K562 (cell line): ENCODE data around the gene PCDH1. TPM values are rescaled to one million over a fixed set of nuclear protein-coding genes. Genes with fewer than 3 reads are reported as not detected.

Experiments
- ATAC-seq: fragments of 200-7000 bp; cut with Tn5 transposase; 3 replicates; pipeline ENCODE4 v1.9.1; 2020; ENCODE audit warnings: moderate library complexity
- BruUV-seq: library from RNA; stranded (reverse); fragments of 400-500 nt; replicated peaks from 2 replicates; lab custom pipeline; 2021; lab: Mats Ljungman, UMichigan
- CTCF ChIA-PET: fragments of 300-600 bp; formaldehyde crosslinking; extraction: SDS; loops from one replicate; lab custom pipeline; 2021; ENCODE audit warnings: low intra/inter-chr PET ratio; lab: Yijun Ruan, JAX
- POLR2A ChIA-PET: fragments of 300-600, 350-650 bp; sonication (Branson Sonifier 250); formaldehyde crosslinking; extraction: SDS; loops from one replicate; lab custom pipeline; 2021; ENCODE audit warnings: antibody characterized with exemption, inconsistent platforms; lab: Yijun Ruan, JAX
- DNase-seq, 4 experiments: peaks; one replicate each; pipeline versions ENCODE4 v3.0.0 to v3.0.0-alpha.2; 2011 to 2018; ENCODE audit warnings: low spot score in 3 of 4, mixed read lengths in 3 of 4; ENCODE audit errors: extremely low read depth in 1 of 4
- FAIRE-seq: peaks from 2 replicates; lab custom pipeline; 2011; peaks lifted over from hg19 to GRCh38; lab: Jason Lieb, UNC
- H2AFZ ChIP-seq: 2 replicates; pipeline ENCODE4 v1.6.0; 2011; ENCODE audit warnings: low read depth, low read length, control low read depth, inconsistent platforms
- H3K27ac ChIP-seq: fragments of 200-600 bp; 3 replicates; pipeline ENCODE4 v1.8.0; 2011; ENCODE audit warnings: low read depth, mild to moderate bottlenecking, control low read depth, inconsistent platforms, low read length, moderate library complexity, mixed read lengths; ENCODE audit errors: extremely low read depth
- H3K27me3 ChIP-seq, 2 experiments: fragments of 300-600 bp in 1 of 2; 2 replicates in 1 of 2; 3 replicates in 1 of 2; pipeline versions ENCODE4 v1.6.0 to v1.8.0; 2011; ENCODE audit warnings: inconsistent platforms in 2 of 2, low read length in 2 of 2, mild to moderate bottlenecking in 1 of 2, mixed read lengths in 1 of 2, moderate library complexity in 1 of 2; ENCODE audit not compliant: control insufficient read depth in 2 of 2, insufficient read depth in 2 of 2
- H3K36me3 ChIP-seq: fragments of 300-600 bp; 3 replicates; pipeline ENCODE4 v1.8.0; 2011; ENCODE audit warnings: mild to moderate bottlenecking, low read length, inconsistent platforms; ENCODE audit not compliant: control insufficient read depth, insufficient read depth
- H3K4me1 ChIP-seq, 2 experiments: fragments of 200-600 bp in 1 of 2; replicated peaks in 1 of 2; 2 replicates in 1 of 2; 3 replicates in 1 of 2; pipeline versions ENCODE4 v1.5.1 to v1.8.0; 2011; ENCODE audit warnings: inconsistent platforms in 2 of 2, low read length in 2 of 2, mild to moderate bottlenecking in 1 of 2, mixed read lengths in 1 of 2, moderate library complexity in 1 of 2; ENCODE audit not compliant: control insufficient read depth in 2 of 2, insufficient read depth in 2 of 2
- H3K4me2 ChIP-seq: 2 replicates; pipeline ENCODE4 v1.6.1; 2011; ENCODE audit warnings: low read length, control low read depth, inconsistent platforms, mixed read lengths; ENCODE audit not compliant: insufficient read depth
- H3K4me3 ChIP-seq: fragments of 200-600 bp; sonication (generic), shearing (Covaris generic); 2 replicates; pipeline ENCODE4 v1.5.1; 2016; ENCODE audit warnings: control low read depth, inconsistent platforms
- H3K79me2 ChIP-seq: fragments of 200-600 bp; 3 replicates; pipeline ENCODE4 v1.8.0; 2011; ENCODE audit warnings: low read length, inconsistent platforms; ENCODE audit not compliant: control insufficient read depth, insufficient read depth
- H3K9ac ChIP-seq, 2 experiments: 2 replicates each; pipeline versions ENCODE4 v1.6.0 to v1.6.1; 2011; ENCODE audit warnings: low read depth in 2 of 2, low read length in 2 of 2, control low read depth in 1 of 2, inconsistent platforms in 1 of 2, mild to moderate bottlenecking in 1 of 2, mixed read lengths in 1 of 2; ENCODE audit not compliant: insufficient read depth in 1 of 2
- H3K9me1 ChIP-seq: one replicate; pipeline ENCODE4 v1.6.0; 2011; ENCODE audit warnings: inconsistent platforms, mild to moderate bottlenecking, low read length, moderate library complexity; ENCODE audit not compliant: control insufficient read depth, insufficient read depth
- H3K9me3 ChIP-seq: replicated peaks from 2 replicates; pipeline ENCODE4 v1.5.1; 2011; ENCODE audit warnings: low read depth, low read length, inconsistent platforms; ENCODE audit not compliant: control insufficient read depth, insufficient read depth
- H4K20me1 ChIP-seq: replicated peaks from 2 replicates; pipeline ENCODE4 v1.6.1; 2011; ENCODE audit warnings: low read length, inconsistent platforms, mixed read lengths; ENCODE audit not compliant: control insufficient read depth, insufficient read depth
- FIP1L1 ChIP-seq: fragments of 200-400 bp; formaldehyde crosslinking; IDR thresholded peaks from 2 replicates; pipeline ENCODE4 v1.6.1; 2018; ENCODE audit warnings: mild to moderate bottlenecking, low read depth, low read length; ENCODE audit not compliant: poor library complexity, severe bottlenecking
- GABPA ChIP-seq: fragments of 200-800 bp; sonication (Bioruptor generic); conservative IDR thresholded peaks from 2 replicates; pipeline ENCODE4 v1.6.1; 2016; ENCODE audit warnings: low read depth, missing genetic modification characterization, missing compliant biosample characterization
- KLF6 ChIP-seq: fragments of 250-450 bp; sonication (Bioruptor Pico); IDR thresholded peaks from 2 replicates; pipeline ENCODE4 v1.4.0; 2020; ENCODE audit warnings: mild to moderate bottlenecking, moderate library complexity, borderline replicate concordance
- MEF2D ChIP-seq: conservative IDR thresholded peaks from 2 replicates; pipeline ENCODE4 v1.6.1; 2016; ENCODE audit warnings: low read depth, missing genetic modification characterization, missing compliant biosample characterization
- NRF1 ChIP-seq, 2 experiments: fragments of 450-650 bp; IDR thresholded peaks in 1 of 2; conservative IDR thresholded peaks in 1 of 2; 2 replicates each; pipeline ENCODE4 v1.6.1; 2014; ENCODE audit warnings: mild to moderate bottlenecking in 2 of 2
- POLR2AphosphoS5 ChIP-seq: IDR thresholded peaks from 2 replicates; pipeline ENCODE4 v1.6.1; 2011; ENCODE audit warnings: mild to moderate bottlenecking, low read depth, low read length, moderate library complexity; ENCODE audit not compliant: control insufficient read depth, insufficient read depth
- RFX5 ChIP-seq: IDR thresholded peaks from 2 replicates; pipeline ENCODE4 v1.6.1; 2011; ENCODE audit warnings: low read depth, mild to moderate bottlenecking, improper control_type of control experiment, low read length
- SMAD3 ChIP-seq: fragments of 450-650 bp; formaldehyde crosslinking; conservative IDR thresholded peaks from 2 replicates; pipeline ENCODE4 v1.4.0; 2020; ENCODE audit warnings: mild to moderate bottlenecking
- SMC3 ChIP-seq: conservative IDR thresholded peaks from 2 replicates; pipeline ENCODE4 v1.6.1; 2011; ENCODE audit warnings: low read depth, low read length, improper control_type of control experiment; ENCODE audit not compliant: insufficient read depth
- U2AF1 ChIP-seq: fragments of 200-400 bp; formaldehyde crosslinking; optimal IDR thresholded peaks from 2 replicates; pipeline ENCODE3; 2017; ENCODE audit warnings: mild to moderate bottlenecking, low read depth, low read length, moderate library complexity
- ZC3H8 ChIP-seq: fragments of 450-650 bp; IDR thresholded peaks from 2 replicates; pipeline ENCODE4 v1.6.1; 2017
- ZNF518B ChIP-seq: fragments of 250-450 bp; sonication (Bioruptor Pico); IDR thresholded peaks from 2 replicates; pipeline ENCODE4 v1.5.0; 2021; ENCODE audit warnings: mild to moderate bottlenecking, moderate library complexity
- ZNF696 ChIP-seq: fragments of 250-450 bp; sonication (Bioruptor Pico); conservative IDR thresholded peaks from 2 replicates; pipeline ENCODE4 v1.4.0; 2020; ENCODE audit warnings: mild to moderate bottlenecking, moderate library complexity
- ZNF740 ChIP-seq, 3 experiments: fragments of 200-800 bp in 1 of 3; sonication (Bioruptor generic) in 1 of 3; sonication (generic) in 1 of 3; formaldehyde crosslinking in 1 of 3; IDR thresholded peaks; 2 replicates each; pipeline versions ENCODE4 v1.6.1 to v1.8.0; 2016 to 2022; ENCODE audit warnings: mild to moderate bottlenecking in 2 of 3, missing compliant biosample characterization in 2 of 3, missing genetic modification characterization in 2 of 3, missing genetic modification reagents in 1 of 3
- WGBS: fragments of 100-300 bp; shearing (Covaris generic); methylation state at CpG from one replicate; pipeline ENCODE4 v1.1.6; 2016; ENCODE audit warnings: low coverage, mixed read lengths; ENCODE audit not compliant: insufficient coverage; ENCODE audit errors: missing lambda C conversion rate; 5-methylcytosine and 5-hydroxymethylcytosine counted together
- in situ Hi-C: fragments of 300-500 bp; cut with MboI; formaldehyde crosslinking; loops from 4 replicates; pipeline ENCODE4 v1.15.0; 2018; ENCODE audit warnings: inconsistent platforms, mixed read lengths
- intact Hi-C: fragments of 100-400 bp; cut with micrococcal nuclease; formaldehyde crosslinking; loops from 2 replicates; pipeline ENCODE4 v1.14.2; 2022
- polyA plus RNA-seq, 8 experiments: library from polyadenylated mRNA; depleted of rRNA in 4 of 8; stranded (reverse) in 5 of 8; unstranded in 3 of 8; fragments of >200 nt; fragmentation: Nextera tagmentation in 2 of 8; fragmentation: Illumina TruSeq in 1 of 8; extraction: Ambion mirVana in 2 of 8; extraction: Trizol in 1 of 8; gene quantifications; 2 replicates each; pipeline versions ENCODE4 v1.2.1 to v1.2.3, GENCODE V29; 2011 to 2014; ENCODE audit warnings: inconsistent platforms in 1 of 8, missing spikeins in 1 of 8
- total RNA-seq, 7 experiments: library from RNA; depleted of rRNA in 6 of 7; stranded (reverse); fragments of >200 nt in 6 of 7; fragmentation: Illumina TruSeq in 2 of 7; extraction: Trizol in 2 of 7; gene quantifications; 2 replicates each; pipeline versions ENCODE4 v1.2.1 to v1.2.3, GENCODE V29; 2011 to 2021; ENCODE audit warnings: low replicate concordance in 1 of 7
- TF ChIP-seq, protein P1 (sequence below): sonication (generic); formaldehyde crosslinking; IDR thresholded peaks from 2 replicates; pipeline ENCODE4 v1.5.0; 2020; ENCODE audit warnings: missing genetic modification reagents

The PCDH1 gene
- total and polyA plus RNA-seq, 9 of the 15 experiments (the other 6 are each of a cell fraction or from before 2014, with no cell fraction given), result 0.11 to 3.6 (median 1.9) TPM; not detected in 1

DNA sequence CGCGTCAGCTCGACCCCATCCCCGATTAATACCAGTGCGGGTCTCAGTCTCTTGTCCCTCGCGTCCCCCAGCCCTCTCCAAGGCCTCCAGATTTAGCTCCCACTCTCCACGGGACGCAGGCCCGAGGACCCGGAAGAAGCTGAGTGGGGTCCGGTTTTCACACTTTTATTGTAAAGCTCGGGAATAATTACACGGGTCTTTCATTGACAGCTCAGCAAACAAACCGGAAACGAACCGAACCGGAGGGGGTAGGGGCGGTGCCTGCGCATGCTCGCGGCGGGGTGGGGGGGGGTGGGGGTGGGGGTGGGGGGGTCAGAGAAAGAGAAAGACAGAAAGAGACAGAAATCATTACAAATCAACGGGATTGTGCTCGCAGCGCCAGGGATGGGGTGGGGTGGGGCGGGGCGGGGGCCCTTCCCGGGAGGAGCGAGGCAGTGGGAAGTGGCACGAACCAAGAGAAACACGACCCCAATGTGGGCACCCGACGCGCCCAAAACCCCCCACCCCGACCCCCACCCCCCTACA is 27.9 kb downstream of the PCDH1 start:
- H3K9me3 ChIP-seq, result no peaks in the 10 kb centered on the region
- DNase-seq, result peak; percentile 61 to 85 (median 62)
- peak overlapping the region; percentile 71 for H2AFZ ChIP-seq
- in situ Hi-C loops, result no loop called here
- H3K9me1 ChIP-seq, result no peaks in the 10 kb centered on the region
- peak overlapping the region; percentile 53 for H3K4me3 ChIP-seq
- peaks cover 15 to 40% of the 10 kb centered on the region in 2 experiments for H3K4me1 ChIP-seq
- WGBS, result 0% methylated on average over 19 of the region's 36 CpGs
- POLR2A ChIA-PET, result interaction anchor here (0.6 to 1.8 kb wide), 3 partner anchors 8 to 317 kb away, joined by 3 to 6 read pairs (median 5); no protein-coding TSS in a partner anchor
- H3K27me3 ChIP-seq, result no peaks in the 10 kb centered on the region
- H3K9ac ChIP-seq, result peak overlapping the region; percentile 93 to 97
- intact Hi-C loops, result no loop called here
- H3K4me2 ChIP-seq, result peak overlapping the region; percentile 91
- CTCF ChIA-PET, result no interaction called here
- H3K36me3 ChIP-seq, result no peaks in the 10 kb centered on the region
- peak; percentile 38 for ATAC-seq
- no TSS peak for BruUV-seq
- peak overlapping the region; percentile 94 for H3K27ac ChIP-seq
- no peaks in the 10 kb centered on the region for H4K20me1 ChIP-seq
- H3K79me2 ChIP-seq, result no peaks in the 10 kb centered on the region
- FAIRE-seq, result no peak
- TF ChIP-seq GABPA, result peak; percentile 74; the same call in 1 of the 2 replicates
- TF ChIP-seq NRF1 (conservative IDR thresholded peaks at IDR 0.05 in 1 of 2, IDR thresholded peaks at IDR 0.05 in 1 of 2), result peak; percentile 81
- TF ChIP-seq KLF6, result no peak
- TF ChIP-seq SMAD3 (CRISPR knock-in tag), result no peak
- TF ChIP-seq FIP1L1, result no peak
- no peak for TF ChIP-seq ZC3H8
- TF ChIP-seq ZNF696 (CRISPR knock-in tag), result no peak
- 0 out of 2 replicates have a peak, but pooled peaks have one; percentile 4 for TF ChIP-seq SMC3
- TF ChIP-seq POLR2AphosphoS5, result peak; percentile 26; the same call in 1 of the 2 replicates
- no peak for TF ChIP-seq ZNF740 (CRISPR knock-in tag; IDR thresholded peaks at IDR 0.05)
- peak in 1 of 2 experiments; percentile 92; a peak in 2 of 4 replicates for TF ChIP-seq ZNF740 (tag; IDR thresholded peaks at IDR 0.05)
- TF ChIP-seq RFX5, result no peak
- no peak for TF ChIP-seq ZNF518B (CRISPR knock-in tag)
- no peak for TF ChIP-seq U2AF1
- TF ChIP-seq, protein P1, sequence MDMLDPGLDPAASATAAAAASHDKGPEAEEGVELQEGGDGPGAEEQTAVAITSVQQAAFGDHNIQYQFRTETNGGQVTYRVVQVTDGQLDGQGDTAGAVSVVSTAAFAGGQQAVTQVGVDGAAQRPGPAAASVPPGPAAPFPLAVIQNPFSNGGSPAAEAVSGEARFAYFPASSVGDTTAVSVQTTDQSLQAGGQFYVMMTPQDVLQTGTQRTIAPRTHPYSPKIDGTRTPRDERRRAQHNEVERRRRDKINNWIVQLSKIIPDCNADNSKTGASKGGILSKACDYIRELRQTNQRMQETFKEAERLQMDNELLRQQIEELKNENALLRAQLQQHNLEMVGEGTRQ (CRISPR knock-in tag), result no peak
- TF ChIP-seq MEF2D (tag), result no peak
